GM23338 (cell line): ENCODE results near the gene CLEC2B.

Experiments used
- CREB1 ChIP-seq: fragments of 250-450 bp; sonication (Bioruptor Pico); IDR thresholded peaks from 2 replicates; pipeline ENCODE4 v1.5.0; 2020; ENCODE audit warnings: low read depth, mild to moderate bottlenecking, moderate library complexity
- CTCF ChIP-seq, 2 experiments: fragments of 200-600 bp in 1 of 2; sonication (generic) in 1 of 2; conservative IDR thresholded peaks; 2 replicates each; pipeline versions ENCODE4 v1.5.1 to v1.6.1; 2016 to 2017; ENCODE audit warnings: antibody characterized with exemption in 2 of 2, low read depth in 2 of 2, mild to moderate bottlenecking in 2 of 2, moderate library complexity in 1 of 2
- EZH2 ChIP-seq: fragments of 200-600 bp; sonication (generic); IDR thresholded peaks from one replicate; pipeline ENCODE4 v1.8.0; 2017; ENCODE audit warnings: antibody characterized with exemption, mild to moderate bottlenecking, low read depth; ENCODE audit not compliant: unreplicated experiment
- JUNB ChIP-seq: IDR thresholded peaks from one replicate; pipeline ENCODE4 v1.6.1; 2016; ENCODE audit warnings: antibody characterized with exemption; ENCODE audit not compliant: unreplicated experiment
- POLR2AphosphoS5 ChIP-seq: IDR thresholded peaks from 2 replicates; pipeline ENCODE4 v1.6.1; 2016; ENCODE audit warnings: antibody characterized with exemption, low read depth

- no peak for TF ChIP-seq CTCF (conservative IDR thresholded peaks at IDR 0.05; ENCODE audit: low read depth in 2 of 2)
- no peak for TF ChIP-seq EZH2
- TF ChIP-seq POLR2AphosphoS5, result no peak
- no peak for TF ChIP-seq JUNB
- no peak for TF ChIP-seq CREB1 (CRISPR knock-in tag)
These were observed 41.7 kb upstream of the CLEC2B start for GRCh38 chr12:9910716-9911421.
